ENCODE data around the gene TTN. TPM values are rescaled to one million over a fixed set of nuclear protein-coding genes. Genes with fewer than 3 reads are reported as not detected.
A peak's percentile ranks its signal among the peaks of the same experiment; 100 is the strongest.

The TTN gene
- total RNA-seq (2014; rRNA removed; shearing (Covaris generic); ENCODE audit: low replicate concordance), result under 0.01 TPM in 1 of 2 replicates, not detected in the other

- no peaks in the 10 kb centered on the region for H3K36me3 ChIP-seq
- no peak within 1 kb of the TSS for H3K4me3 ChIP-seq
- no peaks in the 10 kb centered on the region for H3K27me3 ChIP-seq
- no peaks in the 10 kb centered on the region for H3K9me3 ChIP-seq
- no peak for DNase-seq
These were observed at the start of gene TTN for GRCh38 chr2:178807227-178808008. Gene TTN (minus strand): TSS chr2:178807423. CDS start chr2:178804642, 2,781 bp downstream.

DNA sequence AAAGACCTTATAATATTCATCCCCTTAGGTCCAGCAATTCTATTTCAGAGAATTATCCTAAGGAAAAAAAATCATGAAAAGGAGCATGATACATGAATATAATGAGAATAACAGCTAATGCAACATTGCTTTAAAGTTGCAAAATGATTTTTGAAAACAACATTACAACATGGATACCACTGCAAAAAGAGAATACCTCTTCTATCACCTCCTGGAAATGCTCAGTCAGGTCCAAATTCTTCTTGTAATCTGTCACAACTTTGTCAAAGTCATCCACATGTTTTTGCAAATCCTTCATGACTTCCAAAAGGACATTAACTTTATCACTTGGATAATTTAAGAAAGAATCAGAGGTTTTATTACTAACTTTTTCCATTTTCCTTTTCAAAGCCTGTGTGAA is 47.9 kb upstream of the TTN start:
- Histone ChIP-seq H3K4me3 (no peak overlapping the region), H3K9me3 (0 out of 2 replicates have a peak, but pooled peaks cover 2% of the 10 kb centered on the region), H3K27me3 (no peaks in the 10 kb centered on the region), H3K36me3 (no peaks in the 10 kb centered on the region)
- DNase-seq, result no peak

GRCh38 chr2:178848335-178848734 is 41.1 kb upstream of the TTN start:
- no peaks in the 10 kb centered on the region for H3K9me3 ChIP-seq
- H3K27me3 ChIP-seq, result no peaks in the 10 kb centered on the region
- DNase-seq, result no peak
- H3K4me3 ChIP-seq, result no peak overlapping the region
- no peaks in the 10 kb centered on the region for H3K36me3 ChIP-seq

GRCh38 chr2:178846458-178846802 is 39.2 kb upstream of the TTN start:
- no peaks in the 10 kb centered on the region for H3K9me3 ChIP-seq
- no peak for DNase-seq
- no peaks in the 10 kb centered on the region for H3K27me3 ChIP-seq
- H3K4me3 ChIP-seq, result no peak overlapping the region
- no peaks in the 10 kb centered on the region for H3K36me3 ChIP-seq

DNA sequence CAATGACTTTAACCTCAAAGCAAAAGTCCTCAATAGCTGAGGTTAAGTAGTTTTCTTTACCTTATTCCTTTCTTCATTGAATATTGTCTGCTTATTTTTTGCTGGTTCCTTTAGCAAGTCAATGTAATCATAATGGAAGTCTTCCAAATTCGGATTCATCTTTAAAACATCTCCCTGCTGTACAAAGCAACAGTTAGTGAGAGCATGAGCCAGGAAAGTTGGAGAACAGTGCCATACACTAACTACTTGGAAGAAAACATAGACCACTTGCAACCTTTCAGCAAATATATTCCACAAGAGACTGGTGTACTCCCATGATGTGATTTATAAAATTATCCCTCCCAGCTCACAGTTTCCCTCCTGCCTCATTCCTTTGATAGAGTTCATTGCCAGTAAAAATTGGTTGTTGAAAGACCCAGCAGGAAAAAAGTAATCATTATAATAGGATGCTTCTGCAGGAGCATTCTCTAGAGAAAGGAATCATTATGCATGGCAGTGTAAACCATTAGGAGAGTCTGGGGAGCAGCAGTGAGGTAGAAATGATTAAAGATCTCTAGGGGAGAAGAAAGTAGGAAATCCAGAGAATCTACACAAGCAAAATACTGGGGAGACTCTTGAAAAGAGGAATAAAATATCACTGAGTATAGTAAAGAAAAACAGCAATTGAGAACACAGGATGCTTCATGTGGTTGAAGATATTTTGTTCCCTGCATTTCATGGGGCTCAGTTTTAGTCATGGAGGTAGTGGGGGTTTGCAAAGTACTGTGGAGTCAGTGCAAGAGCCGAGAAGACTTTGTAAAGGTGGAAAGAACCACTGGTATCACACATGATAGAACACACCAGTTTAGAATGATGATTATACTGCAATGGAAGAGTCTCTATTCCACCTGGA is 38.6 kb upstream of the TTN start:
- H3K36me3 ChIP-seq, result no peaks in the 10 kb centered on the region
- H3K9me3 ChIP-seq, result no peaks in the 10 kb centered on the region
- H3K27me3 ChIP-seq, result no peaks in the 10 kb centered on the region
- DNase-seq, result peak; percentile 33
- no peak overlapping the region for H3K4me3 ChIP-seq

GRCh38 chr2:178844701-178845100 is 37.5 kb upstream of the TTN start:
- H3K4me3 ChIP-seq, result no peak overlapping the region
- no peaks in the 10 kb centered on the region for H3K9me3 ChIP-seq
- H3K27me3 ChIP-seq, result no peaks in the 10 kb centered on the region
- no peaks in the 10 kb centered on the region for H3K36me3 ChIP-seq
- DNase-seq, result no peak

DNA sequence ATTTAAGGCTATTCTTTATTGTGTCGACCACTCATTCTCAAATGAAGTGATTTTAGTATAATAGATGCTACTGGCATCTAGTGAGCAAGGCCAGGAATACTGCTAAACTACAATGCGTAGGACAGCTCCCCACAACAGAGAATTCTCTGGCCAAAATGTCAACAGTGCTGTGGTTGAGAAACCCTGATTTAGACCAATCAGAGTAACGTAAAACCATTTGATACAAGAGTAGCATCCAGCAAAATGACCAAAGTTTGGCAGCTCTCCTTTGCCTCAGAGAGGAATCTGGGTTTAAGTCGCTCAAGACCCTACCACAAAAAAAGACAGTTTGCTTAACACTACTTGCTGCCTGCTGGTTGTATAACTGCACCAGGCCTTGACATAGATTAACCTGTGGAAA is 37.0 kb upstream of the TTN start:
- H3K4me3 ChIP-seq, result no peak overlapping the region
- no peak for DNase-seq
- no peaks in the 10 kb centered on the region for H3K9me3 ChIP-seq
- no peaks in the 10 kb centered on the region for H3K36me3 ChIP-seq
- no peaks in the 10 kb centered on the region for H3K27me3 ChIP-seq

GRCh38 chr2:178843697-178844096 is 36.5 kb upstream of the TTN start:
- Histone ChIP-seq H3K4me3 (no peak overlapping the region), H3K36me3 (no peaks in the 10 kb centered on the region), H3K9me3 (no peaks in the 10 kb centered on the region), H3K27me3 (no peaks in the 10 kb centered on the region)
- no peak for DNase-seq

DNA sequence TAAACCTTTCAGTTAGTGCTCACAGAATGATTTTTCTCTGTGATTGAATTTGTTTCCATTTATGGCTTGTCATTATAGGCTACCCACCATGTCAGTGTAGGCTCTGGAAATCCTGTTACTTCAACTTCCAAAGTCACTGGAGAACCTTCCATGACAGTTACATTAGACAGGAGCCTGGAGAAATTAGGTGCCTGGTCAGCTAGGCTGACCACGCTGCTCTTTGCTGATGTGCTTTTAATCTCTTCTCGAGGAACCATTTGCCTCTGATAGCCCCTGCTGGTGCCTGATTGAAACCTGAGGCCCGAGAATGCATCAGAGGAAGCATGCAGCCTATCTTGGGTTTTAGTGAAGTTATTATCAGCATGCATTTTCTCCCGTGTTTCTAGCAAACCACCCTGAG is 29.6 kb upstream of the TTN start:
- no peaks in the 10 kb centered on the region for H3K27me3 ChIP-seq
- no peak overlapping the region for H3K4me3 ChIP-seq
- no peak for DNase-seq
- H3K36me3 ChIP-seq, result no peaks in the 10 kb centered on the region
- H3K9me3 ChIP-seq, result no peaks in the 10 kb centered on the region

GRCh38 chr2:178834086-178834485 is 26.9 kb upstream of the TTN start:
- Histone ChIP-seq H3K27me3 (no peaks in the 10 kb centered on the region), H3K9me3 (no peaks in the 10 kb centered on the region), H3K36me3 (no peaks in the 10 kb centered on the region), H3K4me3 (no peak overlapping the region)
- DNase-seq, result no peak

DNA sequence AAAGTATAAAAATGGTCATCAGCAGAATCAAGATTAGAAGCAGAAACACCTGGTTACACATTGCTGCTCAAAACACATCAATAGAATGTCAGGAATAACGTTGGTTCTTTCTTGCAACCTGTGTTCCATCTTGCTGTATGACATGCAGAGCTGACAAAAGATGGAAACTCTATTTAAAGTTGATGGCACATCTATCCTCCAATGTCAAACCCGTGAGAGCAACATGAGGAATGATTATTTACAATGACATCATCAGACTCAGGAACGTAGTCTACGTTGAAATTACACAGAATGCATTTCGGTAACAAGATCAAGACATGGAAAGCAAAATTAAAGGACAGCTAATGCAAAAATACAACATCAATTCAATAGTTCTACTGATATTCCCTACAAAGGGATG is 26.2 kb upstream of the TTN start:
- H3K4me3 ChIP-seq, result no peak overlapping the region

GRCh38 chr2:178830451-178830850 is 23.2 kb upstream of the TTN start:
- Histone ChIP-seq H3K36me3 (no peaks in the 10 kb centered on the region), H3K4me3 (no peak overlapping the region)
- DNase-seq, result no peak

More for the DNA sequence above, 26.2 kb upstream of the TTN start:
- Histone ChIP-seq H3K27me3 (no peaks in the 10 kb centered on the region), H3K9me3 (no peaks in the 10 kb centered on the region), H3K36me3 (no peaks in the 10 kb centered on the region)
- no peak for DNase-seq

DNA sequence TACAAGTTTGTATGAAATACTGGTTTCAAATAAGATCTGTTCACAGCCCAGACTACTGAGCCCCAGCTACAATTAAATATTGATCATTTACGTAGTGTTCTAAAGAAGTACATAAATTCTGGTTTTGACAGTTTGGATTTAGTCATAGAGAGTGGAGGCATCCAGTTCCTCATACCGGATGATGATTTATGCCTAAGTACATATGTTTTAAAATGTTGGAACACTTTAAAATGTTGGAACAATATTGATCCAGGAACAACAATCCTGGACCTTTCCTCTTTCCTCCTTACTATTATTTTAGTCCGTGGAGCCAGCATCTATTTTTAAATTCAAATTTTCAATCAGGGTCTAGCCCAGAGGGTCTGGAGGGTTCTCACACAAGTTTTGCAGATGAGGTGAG is 22.8 kb upstream of the TTN start:
- Histone ChIP-seq H3K9me3 (no peaks in the 10 kb centered on the region), H3K4me3 (no peak overlapping the region)
- no peak for DNase-seq

More at GRCh38 chr2:178830451-178830850, 23.2 kb upstream of the TTN start:
- Histone ChIP-seq H3K27me3 (no peaks in the 10 kb centered on the region), H3K9me3 (no peaks in the 10 kb centered on the region)

DNA sequence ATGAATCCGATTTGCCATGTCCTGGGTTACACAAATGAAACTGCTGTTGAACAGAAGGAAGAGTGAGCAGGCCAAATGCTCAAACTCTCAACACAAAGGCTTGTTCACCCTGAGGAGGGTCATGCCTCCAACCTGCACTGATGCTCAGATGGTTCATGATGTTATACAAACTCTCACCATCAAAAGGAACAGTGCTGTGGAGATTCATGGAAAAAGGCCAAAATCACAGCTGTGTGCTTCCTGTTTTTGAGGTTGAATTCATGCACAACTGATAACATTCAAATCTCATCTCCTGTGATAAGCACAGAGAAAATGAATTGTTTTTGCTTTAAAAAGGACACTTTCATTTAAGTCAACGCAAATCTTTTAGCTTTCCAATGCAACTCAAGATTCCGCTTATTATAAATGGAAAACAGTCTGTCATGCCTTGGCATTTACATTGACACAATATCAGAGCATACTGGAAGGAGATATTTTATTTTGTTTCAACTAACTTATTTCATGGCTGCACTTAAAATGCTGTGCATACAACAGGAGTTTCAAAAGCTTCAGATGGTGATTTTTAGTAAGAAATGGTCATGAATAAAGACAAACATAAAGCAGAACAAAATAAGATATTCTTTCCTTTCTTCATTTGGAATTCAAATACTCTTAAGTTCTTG is 22.2 kb upstream of the TTN start:
- Histone ChIP-seq H3K4me3 (no peak overlapping the region), H3K27me3 (no peaks in the 10 kb centered on the region), H3K36me3 (no peaks in the 10 kb centered on the region), H3K9me3 (no peaks in the 10 kb centered on the region)
- no peak for DNase-seq

More for the DNA sequence above, 22.8 kb upstream of the TTN start:
- Histone ChIP-seq H3K27me3 (no peaks in the 10 kb centered on the region), H3K36me3 (no peaks in the 10 kb centered on the region)

- no peak overlapping the region for H3K4me3 ChIP-seq
- H3K9me3 ChIP-seq, result no peaks in the 10 kb centered on the region
These were observed 21.3 kb upstream of the TTN start for GRCh38 chr2:178828486-178828881.

DNA sequence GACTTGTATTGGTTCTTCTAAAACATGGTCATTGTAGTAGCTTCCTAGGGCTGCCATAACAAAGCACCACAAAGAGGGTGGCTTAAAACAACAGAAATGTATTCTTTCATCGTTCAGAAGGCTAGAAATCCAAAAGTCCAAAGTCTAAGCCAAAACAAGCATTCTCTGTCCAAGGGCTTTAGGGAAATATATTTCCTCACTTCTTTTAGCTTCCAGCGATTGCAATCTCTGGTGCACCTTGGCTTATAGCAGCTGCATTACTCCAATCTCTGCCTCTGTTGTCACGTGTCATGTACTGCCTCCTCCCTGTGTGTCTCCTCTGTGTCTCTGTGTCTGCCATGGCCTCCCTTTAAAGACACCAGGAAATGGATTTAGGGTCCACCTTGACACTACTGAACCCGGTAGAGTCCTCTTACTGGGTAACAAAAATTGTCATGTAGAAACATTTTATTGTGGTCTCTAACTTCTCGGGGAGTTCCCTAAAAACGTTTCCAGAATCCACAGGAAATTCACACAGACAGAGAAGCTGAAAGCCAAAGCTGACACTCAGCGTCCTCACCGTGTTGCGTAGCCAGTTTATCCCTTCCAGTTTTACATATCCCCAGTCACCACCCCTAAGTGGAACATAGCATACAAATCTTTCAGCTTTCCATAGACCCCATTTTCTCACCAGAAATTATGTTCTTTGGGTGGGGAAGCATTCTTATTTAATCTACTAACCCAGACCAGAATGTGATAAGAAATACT is 20.7 kb upstream of the TTN start:
- H3K36me3 ChIP-seq, result no peaks in the 10 kb centered on the region
- DNase-seq, result no peak
- no peak overlapping the region for H3K4me3 ChIP-seq
- no peaks in the 10 kb centered on the region for H3K27me3 ChIP-seq
- H3K9me3 ChIP-seq, result no peaks in the 10 kb centered on the region

More at GRCh38 chr2:178828486-178828881, 21.3 kb upstream of the TTN start:
- no peaks in the 10 kb centered on the region for H3K36me3 ChIP-seq
- no peak for DNase-seq
- H3K27me3 ChIP-seq, result no peaks in the 10 kb centered on the region
